SK-N-SH (cell line): ENCODE results near the gene SOX2. TPM values are rescaled to one million over a fixed set of nuclear protein-coding genes. Genes with fewer than 3 reads are reported as not detected.

Source experiments
- CTCF ChIA-PET: fragments of 300-600, 350-600 bp; formaldehyde crosslinking; extraction: SDS; loops from one replicate; lab custom pipeline; 2021; lab: Yijun Ruan, JAX
- POLR2A ChIA-PET: fragments of 350-600 bp; sonication (Branson Sonifier 250); formaldehyde crosslinking; extraction: SDS; loops from one replicate; lab custom pipeline; 2020; ENCODE audit warnings: antibody characterized with exemption, inconsistent platforms; lab: Yijun Ruan, JAX
- DNase-seq: peaks from one replicate; pipeline ENCODE4 v3.0.0; 2012
- H2AFZ ChIP-seq: fragments of 200-600 bp; sonication (generic); 2 replicates; pipeline ENCODE4 v1.8.1; 2016; ENCODE audit warnings: antibody characterized with exemption, mild to moderate bottlenecking, low read depth
- H3F3A ChIP-seq: fragments of 200-600 bp; sonication (generic); replicated peaks from 2 replicates; pipeline ENCODE3; 2016; ENCODE audit warnings: antibody characterized with exemption, mild to moderate bottlenecking; ENCODE audit not compliant: insufficient read depth
- H3K27ac ChIP-seq, 2 experiments: fragments of 200-500 bp in 1 of 2; fragments of 200-600 bp in 1 of 2; sonication (Bioruptor generic) in 1 of 2; sonication (generic), shearing (Covaris generic) in 1 of 2; 2 replicates each; pipeline versions ENCODE4 v1.5.1 to v1.6.1; 2014 to 2016; ENCODE audit warnings: low read depth in 2 of 2, inconsistent platforms in 1 of 2, low read length in 1 of 2, mild to moderate bottlenecking in 1 of 2, mixed read lengths in 1 of 2
- H3K27me3 ChIP-seq: fragments of 200-600 bp; sonication (generic), shearing (Covaris generic); 2 replicates; pipeline ENCODE4 v1.6.1; 2016; ENCODE audit warnings: mixed run types; ENCODE audit not compliant: insufficient read depth
- H3K36me3 ChIP-seq, 2 experiments: fragments of 200-500 bp in 1 of 2; fragments of 200-600 bp in 1 of 2; sonication (Bioruptor generic) in 1 of 2; sonication (generic) in 1 of 2; replicated peaks in 1 of 2; 2 replicates each; pipeline versions ENCODE3 to v1.5.1; 2014 to 2016; ENCODE audit warnings: low read length in 1 of 2, mild to moderate bottlenecking in 1 of 2; ENCODE audit not compliant: insufficient read depth in 2 of 2, control insufficient read depth in 1 of 2
- H3K4me1 ChIP-seq, 2 experiments: fragments of 200-500 bp in 1 of 2; fragments of 200-600 bp in 1 of 2; sonication (Bioruptor generic) in 1 of 2; sonication (generic), shearing (Covaris generic) in 1 of 2; 2 replicates each; pipeline versions ENCODE4 v1.5.1 to v1.6.1; 2014 to 2016; ENCODE audit warnings: low read depth in 1 of 2, low read length in 1 of 2, mixed run types in 1 of 2; ENCODE audit not compliant: insufficient read depth in 2 of 2, control insufficient read depth in 1 of 2
- H3K4me2 ChIP-seq: fragments of 200-600 bp; sonication (generic), shearing (Covaris generic); 2 replicates; pipeline ENCODE4 v1.6.1; 2017; ENCODE audit warnings: mixed run types
- H3K4me3 ChIP-seq, 2 experiments: fragments of 200-500 bp in 1 of 2; fragments of 200-600 bp in 1 of 2; sonication (Bioruptor generic) in 1 of 2; sonication (generic), shearing (Covaris generic) in 1 of 2; 2 replicates each; pipeline versions ENCODE4 v1.5.1 to v1.8.1; 2014 to 2016; ENCODE audit warnings: low read depth in 2 of 2, inconsistent platforms in 1 of 2, low read length in 1 of 2, mild to moderate bottlenecking in 1 of 2, mixed read lengths in 1 of 2, moderate library complexity in 1 of 2
- H3K79me2 ChIP-seq: fragments of 200-600 bp; sonication (generic); 2 replicates; pipeline ENCODE4 v1.8.1; 2017; ENCODE audit warnings: mild to moderate bottlenecking; ENCODE audit not compliant: insufficient read depth
- H3K9ac ChIP-seq: fragments of 200-600 bp; sonication (generic); 2 replicates; pipeline ENCODE4 v1.6.1; 2017; ENCODE audit warnings: mixed run types
- H3K9me2 ChIP-seq: fragments of 200-600 bp; sonication (generic); 2 replicates; pipeline ENCODE4 v1.6.1; 2017; ENCODE audit warnings: mixed run types
- H3K9me3 ChIP-seq: fragments of 200-600 bp; sonication (generic); 2 replicates; pipeline ENCODE4 v1.6.1; 2017; ENCODE audit warnings: mixed run types, mild to moderate bottlenecking, moderate library complexity
- H4K20me1 ChIP-seq: fragments of 200-600 bp; sonication (generic); 2 replicates; pipeline ENCODE4 v1.6.1; 2017; ENCODE audit warnings: mild to moderate bottlenecking, mixed run types; ENCODE audit not compliant: insufficient read depth
- CHD2 ChIP-seq: fragments of 150-350 bp; IDR thresholded peaks from 2 replicates; pipeline ENCODE4 v1.6.1; 2018; ENCODE audit warnings: low read length; ENCODE audit not compliant: partially characterized antibody
- ELF1 ChIP-seq: IDR thresholded peaks from 2 replicates; pipeline ENCODE4 v1.4.0; 2012
- EP300 ChIP-seq, 2 experiments: IDR thresholded peaks; 2 replicates each; pipeline versions ENCODE4 v1.4.0 to v1.6.1; 2012; ENCODE audit warnings: borderline replicate concordance in 1 of 2, low read depth in 1 of 2, low read length in 1 of 2
- EZH2phosphoT487 ChIP-seq: fragments of 200-600 bp; sonication (generic); IDR thresholded peaks from 2 replicates; pipeline ENCODE4 v1.6.1; 2017; ENCODE audit warnings: low read depth, mixed run types, mild to moderate bottlenecking, antibody characterized with exemption, moderate library complexity, borderline replicate concordance
- FOXM1 ChIP-seq: IDR thresholded peaks from 2 replicates; pipeline ENCODE4 v1.4.0; 2012; ENCODE audit warnings: low read depth, mild to moderate bottlenecking
- GATA2 ChIP-seq: sonication (generic); formaldehyde crosslinking; IDR thresholded peaks from 2 replicates; pipeline ENCODE4 v1.5.0; 2020; ENCODE audit warnings: mild to moderate bottlenecking, missing genetic modification reagents
- JUND ChIP-seq: IDR thresholded peaks from 2 replicates; pipeline ENCODE4 v1.4.0; 2012
- MEF2A ChIP-seq: IDR thresholded peaks from 2 replicates; pipeline ENCODE4 v1.4.0; 2012; ENCODE audit warnings: low read depth, borderline replicate concordance
- NFIC ChIP-seq: IDR thresholded peaks from 2 replicates; pipeline ENCODE4 v1.4.0; 2012; ENCODE audit warnings: borderline replicate concordance
- RAD21 ChIP-seq: IDR thresholded peaks from 2 replicates; pipeline ENCODE4 v1.6.1; 2012; ENCODE audit warnings: mild to moderate bottlenecking, low read length
- RCOR1 ChIP-seq: fragments of 150-350 bp; IDR thresholded peaks from 2 replicates; pipeline ENCODE4 v1.6.1; 2017; ENCODE audit warnings: antibody characterized with exemption, low read length
- RFX5 ChIP-seq: IDR thresholded peaks from 2 replicates; pipeline ENCODE4 v1.6.1; 2012; ENCODE audit warnings: mild to moderate bottlenecking, improper control_type of control experiment, low read length
- SIN3A ChIP-seq: IDR thresholded peaks from 2 replicates; pipeline ENCODE4 v1.6.1; 2012; ENCODE audit warnings: low read depth, mild to moderate bottlenecking, low read length, moderate library complexity, borderline replicate concordance
- TAF1 ChIP-seq: IDR thresholded peaks from 2 replicates; pipeline ENCODE4 v1.6.1; 2012; ENCODE audit warnings: low read depth, mild to moderate bottlenecking, low read length, moderate library complexity, borderline replicate concordance
- WGBS: methylation state at CpG from one replicate; pipeline ENCODE4 v1.1.6; 2017; ENCODE audit warnings: low lambda C conversion rate; 5-methylcytosine and 5-hydroxymethylcytosine counted together
- polyA plus RNA-seq, 3 experiments: library from polyadenylated mRNA; depleted of rRNA; stranded (reverse); fragments of >200 nt; gene quantifications; 2 replicates each; pipeline ENCODE4 v1.2.3, GENCODE V29; 2012
- TF ChIP-seq, protein P1 (sequence below): fragments of 150-350 bp; IDR thresholded peaks from 2 replicates; pipeline ENCODE4 v1.6.1; 2016; ENCODE audit warnings: mild to moderate bottlenecking, low read depth, low read length
- TF ChIP-seq, protein P2 (sequence below): fragments of 150-350 bp; IDR thresholded peaks from 2 replicates; pipeline ENCODE4 v1.6.1; 2017; ENCODE audit warnings: antibody characterized with exemption, low read length, low read depth, borderline replicate concordance
- TF ChIP-seq, protein P3 (sequence below): IDR thresholded peaks from 2 replicates; pipeline ENCODE4 v1.6.1; 2012; ENCODE audit warnings: mild to moderate bottlenecking, low read depth, low read length, moderate library complexity
- TF ChIP-seq, protein P4 (sequence below): IDR thresholded peaks from 2 replicates; pipeline ENCODE4 v1.4.0; 2012; ENCODE audit warnings: low read depth, borderline replicate concordance
- TF ChIP-seq, protein P5 (sequence below): IDR thresholded peaks from 2 replicates; pipeline ENCODE4 v1.4.0; 2012; ENCODE audit warnings: low read depth, borderline replicate concordance

SOX2 gene
- polyA plus RNA-seq, 1 of the 3 experiments (the other 2 are of a cell fraction), result 0.13 TPM

DNA sequence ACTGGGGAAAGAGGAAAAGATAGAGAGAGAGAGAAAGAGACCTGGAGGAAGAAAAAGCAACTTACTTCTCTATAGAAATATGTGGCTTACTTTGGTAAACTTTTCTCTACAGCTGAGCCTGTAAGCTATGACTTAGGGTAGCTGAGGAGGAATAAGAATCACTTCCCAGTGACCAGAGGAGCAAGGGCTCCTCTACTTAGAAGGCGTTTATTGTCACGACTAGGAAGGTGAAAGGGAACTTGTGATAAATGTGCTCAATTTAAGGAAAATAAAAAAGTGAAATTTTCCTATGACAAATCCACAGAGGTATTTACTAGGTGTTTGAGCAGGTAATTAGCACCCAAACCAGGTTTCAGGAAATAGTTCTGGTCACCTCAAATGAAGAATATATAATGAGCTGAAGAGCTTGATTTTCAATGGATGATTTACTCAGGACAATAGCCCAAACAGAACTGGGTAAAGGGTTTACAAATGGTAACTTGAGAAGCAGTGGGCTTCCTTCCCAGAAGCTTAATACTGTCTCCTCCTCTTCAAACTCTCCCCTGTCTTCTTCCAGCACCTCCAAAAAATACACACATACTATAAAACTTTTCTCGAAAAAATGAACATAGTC, 46.1 kb downstream of the SOX2 start:
- H3K4me1 ChIP-seq, result peaks cover 0 to 3% of the 10 kb centered on the region in 2 experiments; a peak in 2 of 4 replicates
- H3K4me2 ChIP-seq, result no peak overlapping the region
- H3K9me2 ChIP-seq, result no peaks in the 10 kb centered on the region
- H3F3A ChIP-seq, result no peaks in the 10 kb centered on the region
- POLR2A ChIA-PET, result no interaction called here
- DNase-seq, result no peak
- no peaks in the 10 kb centered on the region for H3K79me2 ChIP-seq
- H4K20me1 ChIP-seq, result no peaks in the 10 kb centered on the region
- no peak overlapping the region for H2AFZ ChIP-seq
- TF ChIP-seq RCOR1 (no peak), ELF1 (no peak), CHD2 (no peak), EP300 (IDR thresholded peaks at IDR 0.05; ENCODE audit: borderline replicate concordance in 1 of 2, low read depth in 1 of 2, low read length in 1 of 2) (no peak)
- TF ChIP-seq, protein P1, sequence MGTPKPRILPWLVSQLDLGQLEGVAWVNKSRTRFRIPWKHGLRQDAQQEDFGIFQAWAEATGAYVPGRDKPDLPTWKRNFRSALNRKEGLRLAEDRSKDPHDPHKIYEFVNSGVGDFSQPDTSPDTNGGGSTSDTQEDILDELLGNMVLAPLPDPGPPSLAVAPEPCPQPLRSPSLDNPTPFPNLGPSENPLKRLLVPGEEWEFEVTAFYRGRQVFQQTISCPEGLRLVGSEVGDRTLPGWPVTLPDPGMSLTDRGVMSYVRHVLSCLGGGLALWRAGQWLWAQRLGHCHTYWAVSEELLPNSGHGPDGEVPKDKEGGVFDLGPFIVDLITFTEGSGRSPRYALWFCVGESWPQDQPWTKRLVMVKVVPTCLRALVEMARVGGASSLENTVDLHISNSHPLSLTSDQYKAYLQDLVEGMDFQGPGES, result no peak
- TF ChIP-seq, all 33 proteins: peak for 0
- CTCF ChIA-PET, result no interaction called here
- no peak overlapping the region for H3K4me3 ChIP-seq
- H3K27me3 ChIP-seq, result no peaks in the 10 kb centered on the region
- no peaks in the 10 kb centered on the region for H3K9me3 ChIP-seq
- no peak overlapping the region for H3K27ac ChIP-seq
- no peaks in the 10 kb centered on the region for H3K36me3 ChIP-seq
- H3K9ac ChIP-seq, result no peak overlapping the region
- WGBS, result 45% methylated on average over 3 of the region's 3 CpGs

DNA sequence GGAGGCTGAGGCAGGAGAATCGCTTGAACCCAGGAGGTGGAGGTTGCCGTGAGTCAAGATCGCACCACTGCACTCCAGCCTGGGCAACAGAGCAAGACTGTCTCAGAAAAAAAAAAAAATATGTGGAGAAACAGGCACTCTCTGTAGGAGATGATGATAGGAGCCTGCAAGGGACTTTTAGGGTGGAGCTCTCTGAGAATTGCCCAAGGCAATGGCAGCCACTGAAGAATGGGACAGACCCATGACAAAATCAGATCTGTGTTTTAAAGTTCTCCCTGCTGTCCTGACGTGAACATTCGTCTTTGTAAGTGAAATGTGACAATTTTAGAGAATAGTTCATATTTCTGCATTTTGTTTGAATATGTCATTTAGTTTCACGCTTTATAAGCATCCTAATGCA, 50.2 kb downstream of the SOX2 start:
- TF ChIP-seq RAD21 (no peak), JUND (no peak), FOXM1 (no peak), EP300 (IDR thresholded peaks at IDR 0.05; ENCODE audit: borderline replicate concordance in 1 of 2, low read depth in 1 of 2, low read length in 1 of 2) (no peak), RFX5 (no peak), GATA2 (no peak), NFIC (no peak), TAF1 (no peak), EZH2phosphoT487 (no peak), MEF2A (no peak), RCOR1 (no peak), SIN3A (no peak)
- TF ChIP-seq, protein P2, sequence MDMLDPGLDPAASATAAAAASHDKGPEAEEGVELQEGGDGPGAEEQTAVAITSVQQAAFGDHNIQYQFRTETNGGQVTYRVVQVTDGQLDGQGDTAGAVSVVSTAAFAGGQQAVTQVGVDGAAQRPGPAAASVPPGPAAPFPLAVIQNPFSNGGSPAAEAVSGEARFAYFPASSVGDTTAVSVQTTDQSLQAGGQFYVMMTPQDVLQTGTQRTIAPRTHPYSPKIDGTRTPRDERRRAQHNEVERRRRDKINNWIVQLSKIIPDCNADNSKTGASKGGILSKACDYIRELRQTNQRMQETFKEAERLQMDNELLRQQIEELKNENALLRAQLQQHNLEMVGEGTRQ, result no peak
- TF ChIP-seq, protein P3, sequence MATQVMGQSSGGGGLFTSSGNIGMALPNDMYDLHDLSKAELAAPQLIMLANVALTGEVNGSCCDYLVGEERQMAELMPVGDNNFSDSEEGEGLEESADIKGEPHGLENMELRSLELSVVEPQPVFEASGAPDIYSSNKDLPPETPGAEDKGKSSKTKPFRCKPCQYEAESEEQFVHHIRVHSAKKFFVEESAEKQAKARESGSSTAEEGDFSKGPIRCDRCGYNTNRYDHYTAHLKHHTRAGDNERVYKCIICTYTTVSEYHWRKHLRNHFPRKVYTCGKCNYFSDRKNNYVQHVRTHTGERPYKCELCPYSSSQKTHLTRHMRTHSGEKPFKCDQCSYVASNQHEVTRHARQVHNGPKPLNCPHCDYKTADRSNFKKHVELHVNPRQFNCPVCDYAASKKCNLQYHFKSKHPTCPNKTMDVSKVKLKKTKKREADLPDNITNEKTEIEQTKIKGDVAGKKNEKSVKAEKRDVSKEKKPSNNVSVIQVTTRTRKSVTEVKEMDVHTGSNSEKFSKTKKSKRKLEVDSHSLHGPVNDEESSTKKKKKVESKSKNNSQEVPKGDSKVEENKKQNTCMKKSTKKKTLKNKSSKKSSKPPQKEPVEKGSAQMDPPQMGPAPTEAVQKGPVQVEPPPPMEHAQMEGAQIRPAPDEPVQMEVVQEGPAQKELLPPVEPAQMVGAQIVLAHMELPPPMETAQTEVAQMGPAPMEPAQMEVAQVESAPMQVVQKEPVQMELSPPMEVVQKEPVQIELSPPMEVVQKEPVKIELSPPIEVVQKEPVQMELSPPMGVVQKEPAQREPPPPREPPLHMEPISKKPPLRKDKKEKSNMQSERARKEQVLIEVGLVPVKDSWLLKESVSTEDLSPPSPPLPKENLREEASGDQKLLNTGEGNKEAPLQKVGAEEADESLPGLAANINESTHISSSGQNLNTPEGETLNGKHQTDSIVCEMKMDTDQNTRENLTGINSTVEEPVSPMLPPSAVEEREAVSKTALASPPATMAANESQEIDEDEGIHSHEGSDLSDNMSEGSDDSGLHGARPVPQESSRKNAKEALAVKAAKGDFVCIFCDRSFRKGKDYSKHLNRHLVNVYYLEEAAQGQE, result no peak
- TF ChIP-seq, protein P4, sequence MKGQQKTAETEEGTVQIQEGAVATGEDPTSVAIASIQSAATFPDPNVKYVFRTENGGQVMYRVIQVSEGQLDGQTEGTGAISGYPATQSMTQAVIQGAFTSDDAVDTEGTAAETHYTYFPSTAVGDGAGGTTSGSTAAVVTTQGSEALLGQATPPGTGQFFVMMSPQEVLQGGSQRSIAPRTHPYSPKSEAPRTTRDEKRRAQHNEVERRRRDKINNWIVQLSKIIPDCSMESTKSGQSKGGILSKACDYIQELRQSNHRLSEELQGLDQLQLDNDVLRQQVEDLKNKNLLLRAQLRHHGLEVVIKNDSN, result no peak
- TF ChIP-seq, protein P5, sequence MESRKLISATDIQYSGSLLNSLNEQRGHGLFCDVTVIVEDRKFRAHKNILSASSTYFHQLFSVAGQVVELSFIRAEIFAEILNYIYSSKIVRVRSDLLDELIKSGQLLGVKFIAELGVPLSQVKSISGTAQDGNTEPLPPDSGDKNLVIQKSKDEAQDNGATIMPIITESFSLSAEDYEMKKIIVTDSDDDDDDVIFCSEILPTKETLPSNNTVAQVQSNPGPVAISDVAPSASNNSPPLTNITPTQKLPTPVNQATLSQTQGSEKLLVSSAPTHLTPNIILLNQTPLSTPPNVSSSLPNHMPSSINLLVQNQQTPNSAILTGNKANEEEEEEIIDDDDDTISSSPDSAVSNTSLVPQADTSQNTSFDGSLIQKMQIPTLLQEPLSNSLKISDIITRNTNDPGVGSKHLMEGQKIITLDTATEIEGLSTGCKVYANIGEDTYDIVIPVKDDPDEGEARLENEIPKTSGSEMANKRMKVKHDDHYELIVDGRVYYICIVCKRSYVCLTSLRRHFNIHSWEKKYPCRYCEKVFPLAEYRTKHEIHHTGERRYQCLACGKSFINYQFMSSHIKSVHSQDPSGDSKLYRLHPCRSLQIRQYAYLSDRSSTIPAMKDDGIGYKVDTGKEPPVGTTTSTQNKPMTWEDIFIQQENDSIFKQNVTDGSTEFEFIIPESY, result no peak
- Histone ChIP-seq H3K4me3 (no peak overlapping the region), H3F3A (no peaks in the 10 kb centered on the region), H3K9ac (no peak overlapping the region), H3K36me3 (no peaks in the 10 kb centered on the region), H2AFZ (no peak overlapping the region), H3K4me1 (no peaks in the 10 kb centered on the region), H3K4me2 (no peak overlapping the region), H3K79me2 (no peaks in the 10 kb centered on the region), H3K9me3 (no peaks in the 10 kb centered on the region), H3K9me2 (no peaks in the 10 kb centered on the region), H3K27me3 (no peaks in the 10 kb centered on the region), H4K20me1 (no peaks in the 10 kb centered on the region), H3K27ac (no peak overlapping the region)
- 74% methylated on average over 6 of the region's 6 CpGs for WGBS
- POLR2A ChIA-PET, result no interaction called here
- CTCF ChIA-PET, result interaction anchor here (1.6 kb wide), 1 partner anchor 16 kb away, joined by 5 read pairs; no protein-coding TSS in a partner anchor
- no peak for DNase-seq
